Memory B cell (primary cell): ENCODE measurements around the gene ZNF546.

ENCODE experiments used
- ATAC-seq: fragments of 150-1000 bp; cut with Tn5 transposase; 2 replicates; pipeline ENCODE4 v1.10.0; 2021; ENCODE audit warnings: low read depth, mild to moderate bottlenecking, moderate library complexity
- DNase-seq, 2 donors: peaks; one replicate each; pipeline ENCODE4 v3.0.0; 2022; ENCODE audit warnings: low spot score in 2 of 2
- H3K27ac Mint-ChIP-seq: one replicate; pipeline ENCODE4 v1.8.0; 2022; ENCODE audit warnings: mild to moderate bottlenecking, moderate library complexity, mixed read lengths
- H3K27me3 Mint-ChIP-seq: one replicate; pipeline ENCODE4 v1.8.0; 2022; ENCODE audit warnings: mixed read lengths
- H3K36me3 Mint-ChIP-seq: one replicate; pipeline ENCODE4 v1.8.0; 2022; ENCODE audit warnings: mild to moderate bottlenecking, mixed read lengths
- H3K4me1 Mint-ChIP-seq: one replicate; pipeline ENCODE4 v1.8.0; 2022; ENCODE audit warnings: mixed read lengths
- H3K4me3 Mint-ChIP-seq: one replicate; pipeline ENCODE4 v1.8.0; 2022; ENCODE audit warnings: mild to moderate bottlenecking, moderate library complexity, mixed read lengths
- H3K9me3 Mint-ChIP-seq: one replicate; pipeline ENCODE4 v1.8.0; 2022; ENCODE audit warnings: mixed read lengths

The ZNF546 gene

GRCh38 chr19:39969681-39970424 lies 27.0 kb upstream of the ZNF546 start:
- Mint-ChIP-seq H3K4me1 (peaks cover 23% of the 10 kb centered on the region), H3K9me3 (no peaks in the 10 kb centered on the region), H3K27ac (peak overlapping the region; percentile 96), H3K4me3 (peak overlapping the region; percentile 94), H3K27me3 (no peaks in the 10 kb centered on the region), H3K36me3 (peaks cover 10% of the 10 kb centered on the region)
- DNase-seq (no peak), ATAC-seq (no peak)

GRCh38 chr19:39970425-39970674 lies 26.5 kb upstream of the ZNF546 start:
- peak overlapping the region; percentile 94 for H3K4me3 Mint-ChIP-seq
- peaks cover 11% of the 10 kb centered on the region for H3K36me3 Mint-ChIP-seq

GRCh38 chr19:39970675-39971379 lies 26.0 kb upstream of the ZNF546 start, which contains the start of gene PSMC4:
TSS of gene PSMC4 (plus strand) at chr19:39971165. CDS start at chr19:39971203, 38 bp downstream.
- ATAC-seq (peak; percentile 94), DNase-seq (peak; percentile 95 to 98)
- Mint-ChIP-seq H3K27me3 (no peaks in the 10 kb centered on the region), H3K9me3 (no peaks in the 10 kb centered on the region), H3K4me3 (peak within 1 kb of the TSS; percentile 94), H3K4me1 (peaks cover 23% of the 10 kb centered on the region), H3K27ac (peak within 1 kb of the TSS; percentile 96), H3K36me3 (peaks cover 16% of the 10 kb centered on the region)

More at GRCh38 chr19:39970425-39970674, 26.5 kb upstream of the ZNF546 start:
- Mint-ChIP-seq H3K27ac (peak overlapping the region; percentile 96), H3K9me3 (no peaks in the 10 kb centered on the region), H3K27me3 (no peaks in the 10 kb centered on the region), H3K4me1 (peaks cover 23% of the 10 kb centered on the region)
- DNase-seq = no peak
- ATAC-seq = peak; percentile 15

- peak overlapping the region; percentile 94 for H3K4me3 Mint-ChIP-seq
- peaks cover 16% of the 10 kb centered on the region for H3K36me3 Mint-ChIP-seq
- H3K9me3 Mint-ChIP-seq = no peaks in the 10 kb centered on the region
- DNase-seq (no peak), ATAC-seq (no peak)
- H3K27ac Mint-ChIP-seq = peak overlapping the region; percentile 96
- peaks cover 23% of the 10 kb centered on the region for H3K4me1 Mint-ChIP-seq
- no peaks in the 10 kb centered on the region for H3K27me3 Mint-ChIP-seq
Measured at GRCh38 chr19:39971380-39972035, 25.4 kb upstream of the ZNF546 start.

- H3K4me1 Mint-ChIP-seq = peaks cover 24% of the 10 kb centered on the region
- H3K36me3 Mint-ChIP-seq = peaks cover 28% of the 10 kb centered on the region
- ATAC-seq = no peak
- no peak for DNase-seq
- peak overlapping the region; percentile 61 for H3K27ac Mint-ChIP-seq
- H3K27me3 Mint-ChIP-seq = no peaks in the 10 kb centered on the region
- no peaks in the 10 kb centered on the region for H3K9me3 Mint-ChIP-seq
- H3K4me3 Mint-ChIP-seq = no peak overlapping the region
Measured at GRCh38 chr19:39974377-39975155, 22.3 kb upstream of the ZNF546 start.

GRCh38 chr19:39982883-39983282 lies 14.0 kb upstream of the ZNF546 start:
- Mint-ChIP-seq H3K27ac (no peak overlapping the region), H3K27me3 (no peaks in the 10 kb centered on the region), H3K4me3 (no peak overlapping the region), H3K9me3 (peaks cover 14% of the 10 kb centered on the region), H3K4me1 (peaks cover 2% of the 10 kb centered on the region), H3K36me3 (peaks cover 48% of the 10 kb centered on the region)
- ATAC-seq = no peak
- DNase-seq = no peak

- DNase-seq (no peak), ATAC-seq (no peak)
- Mint-ChIP-seq H3K27ac (no peak overlapping the region), H3K27me3 (no peaks in the 10 kb centered on the region), H3K4me3 (no peak overlapping the region), H3K4me1 (no peaks in the 10 kb centered on the region), H3K36me3 (peaks cover 41% of the 10 kb centered on the region), H3K9me3 (peaks cover 14% of the 10 kb centered on the region)
Measured at GRCh38 chr19:39983695-39984300, 13.1 kb upstream of the ZNF546 start.

GRCh38 chr19:39986643-39987042 lies 10.2 kb upstream of the ZNF546 start:
- H3K27ac Mint-ChIP-seq = no peak overlapping the region
- H3K4me1 Mint-ChIP-seq = peaks cover 10% of the 10 kb centered on the region
- H3K4me3 Mint-ChIP-seq = no peak overlapping the region
- H3K36me3 Mint-ChIP-seq = peaks cover 31% of the 10 kb centered on the region
- ATAC-seq (no peak), DNase-seq (no peak)
- H3K9me3 Mint-ChIP-seq = peaks cover 14% of the 10 kb centered on the region
- no peaks in the 10 kb centered on the region for H3K27me3 Mint-ChIP-seq

GRCh38 chr19:39987167-39987566 lies 9.7 kb upstream of the ZNF546 start:
- Mint-ChIP-seq H3K4me3 (no peak overlapping the region), H3K27ac (no peak overlapping the region), H3K36me3 (peaks cover 29% of the 10 kb centered on the region), H3K4me1 (peaks cover 13% of the 10 kb centered on the region), H3K27me3 (no peaks in the 10 kb centered on the region), H3K9me3 (peaks cover 14% of the 10 kb centered on the region)
- ATAC-seq (no peak), DNase-seq (no peak)

- H3K4me1 Mint-ChIP-seq = peaks cover 15% of the 10 kb centered on the region
- H3K27me3 Mint-ChIP-seq = no peaks in the 10 kb centered on the region
- H3K36me3 Mint-ChIP-seq = peaks cover 26% of the 10 kb centered on the region
- H3K9me3 Mint-ChIP-seq = peaks cover 14% of the 10 kb centered on the region
- ATAC-seq (no peak), DNase-seq (no peak)
- no peak overlapping the region for H3K4me3 Mint-ChIP-seq
- no peak overlapping the region for H3K27ac Mint-ChIP-seq
Measured at GRCh38 chr19:39987596-39987995, 9.3 kb upstream of the ZNF546 start.

- ATAC-seq = no peak
- H3K4me3 Mint-ChIP-seq = no peak overlapping the region
- peaks cover 3% of the 10 kb centered on the region for H3K9me3 Mint-ChIP-seq
- H3K27me3 Mint-ChIP-seq = no peaks in the 10 kb centered on the region
- no peak for DNase-seq
- no peak overlapping the region for H3K27ac Mint-ChIP-seq
- peaks cover 16% of the 10 kb centered on the region for H3K36me3 Mint-ChIP-seq
- H3K4me1 Mint-ChIP-seq = peaks cover 40% of the 10 kb centered on the region
Measured at GRCh38 chr19:39993605-39994004, 3.3 kb upstream of the ZNF546 start.

GRCh38 chr19:39994361-39994760 lies 2.5 kb upstream of the ZNF546 start:
- Mint-ChIP-seq H3K9me3 (peaks cover 3% of the 10 kb centered on the region), H3K27me3 (no peaks in the 10 kb centered on the region), H3K4me1 (peaks cover 38% of the 10 kb centered on the region), H3K4me3 (no peak overlapping the region), H3K27ac (no peak overlapping the region), H3K36me3 (peaks cover 13% of the 10 kb centered on the region)
- ATAC-seq (no peak), DNase-seq (no peak)

GRCh38 chr19:39995794-39996193 lies 1.1 kb upstream of the ZNF546 start:
- H3K4me3 Mint-ChIP-seq = peak overlapping the region; percentile 42
- no peaks in the 10 kb centered on the region for H3K27me3 Mint-ChIP-seq
- H3K27ac Mint-ChIP-seq = peak overlapping the region; percentile 72
- DNase-seq (no peak), ATAC-seq (no peak)
- H3K36me3 Mint-ChIP-seq = peaks cover 13% of the 10 kb centered on the region
- H3K9me3 Mint-ChIP-seq = peaks cover 3% of the 10 kb centered on the region
- H3K4me1 Mint-ChIP-seq = peaks cover 31% of the 10 kb centered on the region
